GM12801 (cell line): ENCODE results near the gene EDN1.

Source experiments
- TF ChIP-seq, protein P1 (sequence below): IDR thresholded peaks from one replicate; pipeline ENCODE4 v1.5.1; 2011; ENCODE audit warnings: control low read depth; ENCODE audit not compliant: insufficient read length; ENCODE audit errors: extremely low read depth

The EDN1 gene

DNA sequence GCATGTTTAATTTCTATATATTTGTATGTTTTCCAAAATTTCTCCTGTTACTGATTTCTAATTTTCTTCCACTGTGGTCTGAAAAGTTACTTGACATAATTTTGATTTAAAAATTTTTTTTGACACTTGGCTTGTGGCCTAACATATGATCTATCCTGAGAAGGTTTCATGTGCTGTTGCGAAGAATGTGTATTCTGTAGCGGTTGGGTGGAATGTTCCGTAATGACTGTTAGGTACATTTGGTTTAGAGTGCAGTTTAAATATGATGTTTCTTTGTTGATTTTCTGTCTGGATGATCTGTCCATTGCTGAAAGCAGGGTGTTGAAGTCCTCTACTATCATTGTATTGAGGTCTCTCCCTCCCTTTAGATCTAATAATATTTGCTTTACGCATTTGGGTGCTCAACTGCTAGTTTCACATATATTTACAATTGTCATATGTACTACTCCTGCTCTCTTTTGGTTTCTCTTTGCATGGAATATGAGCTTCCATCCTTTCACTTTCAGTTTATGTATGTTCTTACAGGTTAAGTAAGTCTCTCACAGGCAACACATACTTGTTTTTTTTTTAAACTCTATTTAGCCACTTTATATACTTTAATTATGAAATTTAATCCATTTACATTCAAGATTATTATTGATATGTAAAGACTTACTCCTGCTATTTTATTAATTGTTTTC is 19.5 kb upstream of the EDN1 start:
- TF ChIP-seq, protein P1, sequence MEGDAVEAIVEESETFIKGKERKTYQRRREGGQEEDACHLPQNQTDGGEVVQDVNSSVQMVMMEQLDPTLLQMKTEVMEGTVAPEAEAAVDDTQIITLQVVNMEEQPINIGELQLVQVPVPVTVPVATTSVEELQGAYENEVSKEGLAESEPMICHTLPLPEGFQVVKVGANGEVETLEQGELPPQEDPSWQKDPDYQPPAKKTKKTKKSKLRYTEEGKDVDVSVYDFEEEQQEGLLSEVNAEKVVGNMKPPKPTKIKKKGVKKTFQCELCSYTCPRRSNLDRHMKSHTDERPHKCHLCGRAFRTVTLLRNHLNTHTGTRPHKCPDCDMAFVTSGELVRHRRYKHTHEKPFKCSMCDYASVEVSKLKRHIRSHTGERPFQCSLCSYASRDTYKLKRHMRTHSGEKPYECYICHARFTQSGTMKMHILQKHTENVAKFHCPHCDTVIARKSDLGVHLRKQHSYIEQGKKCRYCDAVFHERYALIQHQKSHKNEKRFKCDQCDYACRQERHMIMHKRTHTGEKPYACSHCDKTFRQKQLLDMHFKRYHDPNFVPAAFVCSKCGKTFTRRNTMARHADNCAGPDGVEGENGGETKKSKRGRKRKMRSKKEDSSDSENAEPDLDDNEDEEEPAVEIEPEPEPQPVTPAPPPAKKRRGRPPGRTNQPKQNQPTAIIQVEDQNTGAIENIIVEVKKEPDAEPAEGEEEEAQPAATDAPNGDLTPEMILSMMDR: no peak

GRCh38 chr6:12271594-12271993 is 18.6 kb upstream of the EDN1 start:
- TF ChIP-seq, protein P1: no peak

DNA sequence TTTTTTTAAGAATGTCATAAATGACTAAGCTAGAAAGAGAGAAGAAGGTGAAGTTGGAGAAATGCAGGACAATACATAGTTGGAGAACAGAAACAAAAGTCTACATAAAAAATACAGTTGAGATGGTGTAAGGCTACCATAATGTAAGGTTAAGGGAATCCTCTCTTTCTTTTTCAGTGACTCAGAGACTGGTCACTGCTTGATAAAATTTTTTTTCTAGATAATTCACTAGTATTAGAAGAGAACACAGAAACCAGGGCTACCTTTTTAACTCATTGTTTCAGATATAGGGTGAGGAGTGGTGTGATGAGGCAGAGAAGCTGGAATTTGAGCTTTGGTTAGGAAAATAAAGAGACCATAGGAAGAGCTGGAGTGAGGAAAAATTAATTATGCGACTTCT is 18.2 kb upstream of the EDN1 start:
- TF ChIP-seq, protein P1: no peak

- TF ChIP-seq, protein P1: no peak
Observed at GRCh38 chr6:12275107-12275506, 15.1 kb upstream of the EDN1 start.

- TF ChIP-seq, protein P1: no peak
Observed at GRCh38 chr6:12276930-12277315, 13.2 kb upstream of the EDN1 start.

DNA sequence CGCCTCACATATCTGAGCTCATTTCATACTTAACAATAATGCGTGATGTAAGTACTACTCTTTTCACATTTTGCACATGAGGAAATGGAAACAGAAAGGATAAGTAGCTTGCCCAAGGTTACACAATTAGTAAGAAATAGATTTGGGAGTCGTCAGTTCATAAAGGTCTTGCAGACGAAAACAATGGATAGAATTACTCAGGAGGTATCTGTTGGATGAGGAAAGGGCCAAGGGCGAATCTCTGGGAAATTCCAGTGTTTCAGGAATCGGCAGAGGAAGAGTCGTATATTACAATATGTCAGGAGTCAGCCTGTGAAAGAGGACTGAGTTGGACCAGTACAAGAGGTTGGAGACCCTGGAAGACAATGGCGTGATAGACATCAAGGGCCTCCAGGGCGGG is 12.8 kb upstream of the EDN1 start:
- TF ChIP-seq, protein P1: no peak

- TF ChIP-seq, protein P1: no peak
Observed at GRCh38 chr6:12278915-12279314, 11.2 kb upstream of the EDN1 start.
